ENCODE results near the gene SCARF2.
"Not testable (repeated sequence)": the region's sequence is repeated elsewhere in the genome, so short reads cannot be mapped to it uniquely, and the experiment has no call there.

SCARF2 gene

GRCh38 chr22:20405931-20406685, 31.5 kb downstream of the SCARF2 start:
- DNase-seq: no peak

- DNase-seq: no peak
Observed at GRCh38 chr22:20405291-20405930, 32.2 kb downstream of the SCARF2 start.

- no peak for DNase-seq
Observed at GRCh38 chr22:20404881-20405280, 32.7 kb downstream of the SCARF2 start.

DNA sequence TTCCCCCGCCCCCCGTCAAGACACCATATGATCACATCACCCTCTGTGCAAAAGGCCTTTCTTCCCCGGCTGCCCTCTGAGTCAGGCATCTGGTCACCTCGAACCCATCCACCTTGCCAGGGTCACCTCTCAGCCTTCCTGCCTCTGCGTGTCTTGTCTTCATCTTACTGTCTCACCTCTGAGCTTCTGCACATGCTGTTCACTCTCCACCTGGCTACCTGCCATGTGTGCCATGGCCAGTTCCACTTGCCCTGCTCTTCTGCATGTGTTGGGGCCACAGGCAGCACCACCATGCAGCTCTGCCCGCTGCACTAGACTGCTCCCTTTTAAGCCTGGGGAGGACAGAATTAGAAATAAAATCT, 33.9 kb downstream of the SCARF2 start:
- no peak for DNase-seq

- no peak for DNase-seq
Observed at GRCh38 chr22:20402960-20403778, 34.5 kb downstream of the SCARF2 start.

DNA sequence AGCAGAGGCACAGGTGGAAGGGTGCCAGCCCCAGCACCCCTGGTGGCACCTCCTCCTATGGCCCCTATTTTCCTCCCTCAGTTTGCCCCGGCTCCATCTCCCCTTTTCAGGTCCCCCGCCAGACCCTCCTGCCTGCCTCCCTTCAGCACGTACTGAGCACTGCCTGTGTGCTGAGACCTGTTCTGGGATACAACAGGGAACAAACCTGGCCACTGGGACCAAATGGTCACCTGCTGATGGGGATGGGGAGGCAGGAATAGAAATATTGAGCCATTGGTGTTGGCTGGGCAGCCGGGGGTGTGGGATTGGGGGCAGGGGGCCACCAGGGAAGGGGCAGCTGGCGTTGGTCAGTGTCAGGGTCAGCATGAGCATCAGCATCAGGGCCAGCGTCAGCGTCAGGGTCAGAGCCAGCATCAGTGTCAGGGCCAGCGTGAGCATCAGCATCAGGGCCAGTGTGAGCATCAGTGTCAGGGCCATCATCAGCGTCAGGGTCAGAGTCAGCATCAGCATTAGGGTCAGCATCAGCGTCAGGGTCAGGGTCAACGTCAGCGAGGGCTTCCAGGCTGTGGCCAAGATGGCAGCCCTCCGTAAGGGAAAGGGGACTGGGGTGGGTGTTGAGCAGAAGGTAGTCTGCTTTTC, 36.1 kb downstream of the SCARF2 start:
- DNase-seq: no peak

DNA sequence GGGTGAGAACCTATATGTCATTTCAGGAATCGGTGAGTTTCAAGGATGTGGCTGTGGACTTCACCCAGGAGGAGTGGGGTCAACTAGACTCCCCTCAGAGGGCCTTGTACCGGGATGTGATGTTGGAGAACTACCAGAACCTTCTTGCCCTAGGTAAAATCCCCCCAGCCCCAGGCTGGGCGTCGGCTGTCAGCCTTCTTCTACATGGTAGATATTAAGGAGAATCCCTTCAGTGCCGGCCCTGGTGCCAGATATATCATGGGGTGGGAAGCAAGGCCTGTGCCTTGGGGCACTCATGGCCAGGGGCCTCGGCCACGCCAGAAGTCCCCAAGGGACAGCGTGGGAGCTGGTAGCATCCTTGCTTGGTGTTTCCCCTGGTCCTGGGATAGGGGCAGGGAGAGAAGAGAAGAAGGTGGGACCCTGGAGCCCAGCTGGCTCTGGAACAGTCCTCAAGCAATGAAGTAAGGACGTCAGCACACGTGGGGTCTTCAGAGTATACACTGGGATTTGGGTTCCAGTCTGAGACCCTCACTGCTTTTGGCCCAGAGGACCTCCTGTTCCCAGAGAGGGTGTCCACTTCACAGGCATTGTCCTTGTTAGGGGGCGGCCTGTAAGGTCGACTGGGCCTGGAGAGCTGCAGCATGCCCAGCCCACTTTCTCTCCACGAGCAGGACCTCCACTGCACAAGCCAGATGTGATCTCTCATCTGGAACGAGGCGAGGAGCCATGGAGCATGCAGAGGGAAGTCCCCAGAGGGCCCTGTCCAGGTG, 36.8 kb downstream of the SCARF2 start:
- no peak for DNase-seq

GRCh38 chr22:20399866-20400605, 37.6 kb downstream of the SCARF2 start:
- DNase-seq: no peak

GRCh38 chr22:20398420-20398819, 39.2 kb downstream of the SCARF2 start:
- no peak for DNase-seq

DNA sequence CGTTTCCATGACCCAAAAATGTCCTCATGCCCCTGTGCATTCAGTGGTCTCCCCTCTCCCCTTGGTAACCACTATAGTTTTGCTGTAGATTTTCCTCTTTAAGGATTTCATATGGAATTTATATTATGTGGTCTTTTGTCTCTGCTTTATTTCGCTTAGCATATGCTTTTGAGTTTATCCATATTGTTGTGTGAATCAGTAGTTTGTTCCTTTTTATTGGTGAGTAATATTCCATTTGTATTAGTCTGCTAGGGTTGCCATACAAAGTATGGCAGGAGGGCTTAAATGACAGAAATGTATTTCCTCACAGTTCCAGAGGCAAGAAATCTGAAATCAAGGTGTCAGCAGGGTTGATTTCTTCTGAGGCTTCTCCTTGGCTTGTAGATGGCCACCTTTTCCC, 40.1 kb downstream of the SCARF2 start:
- no peak for DNase-seq

DNA sequence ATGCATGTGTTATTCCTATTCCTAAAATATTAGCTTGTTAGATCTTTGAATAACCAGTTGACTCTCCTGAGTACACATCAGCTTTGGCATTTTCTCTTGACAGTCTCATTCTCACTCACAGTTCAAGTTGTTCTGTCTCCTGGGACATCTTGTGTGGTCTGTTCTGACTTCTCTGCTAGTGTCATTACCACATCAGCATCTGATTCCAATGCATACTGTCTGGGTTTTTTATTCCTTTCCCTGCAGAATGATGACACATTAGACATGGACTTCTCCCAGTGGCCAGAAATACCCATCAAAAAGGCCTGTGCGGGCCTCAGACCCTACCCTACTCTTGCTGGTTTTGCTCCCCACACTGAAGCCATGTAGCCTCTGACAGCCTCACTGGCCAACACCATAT, 41.0 kb downstream of the SCARF2 start:
- DNase-seq: no peak

GRCh38 chr22:20395907-20396287, 41.7 kb downstream of the SCARF2 start:
- DNase-seq: no peak

- no peak for DNase-seq
Observed at GRCh38 chr22:20395181-20395906, 42.3 kb downstream of the SCARF2 start.

- DNase-seq: peak; percentile 59
Observed at GRCh38 chr22:20393705-20394476, 43.7 kb downstream of the SCARF2 start, which contains the start of gene ZNF74. Gene ZNF74, plus strand, starts transcription at chr22:20394151. Its CDS starts 478 bp downstream, at chr22:20394629.

GRCh38 chr22:20392983-20393704, 44.5 kb downstream of the SCARF2 start:
- DNase-seq: no peak

DNA sequence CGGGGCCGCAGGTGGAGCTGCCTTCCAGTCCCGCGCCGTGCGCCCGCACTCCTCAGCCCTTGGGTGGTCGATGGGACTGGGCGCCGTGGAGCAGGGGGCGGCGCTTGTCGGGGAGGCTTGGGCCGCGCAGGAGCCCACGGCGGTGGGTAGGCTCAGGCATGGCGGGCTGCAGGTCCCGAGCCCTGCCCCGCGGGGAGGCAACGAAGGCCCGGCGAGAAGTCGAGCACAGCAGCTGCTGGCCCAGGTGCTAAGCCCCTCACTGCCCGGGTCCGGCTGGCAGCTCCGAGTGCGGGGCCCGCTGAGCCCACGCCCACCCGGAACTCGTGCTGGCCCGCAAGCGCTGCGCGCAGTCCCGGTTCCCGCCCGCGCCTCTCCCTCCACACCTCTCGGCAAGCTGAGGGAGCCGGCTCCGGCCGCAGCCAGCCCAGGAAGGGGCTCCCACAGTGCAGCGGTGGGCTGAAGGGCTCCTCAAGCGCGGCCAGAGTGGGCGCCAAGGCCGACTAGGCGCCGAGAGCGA, 45.2 kb downstream of the SCARF2 start:
- DNase-seq: not testable (repeated sequence)

DNA sequence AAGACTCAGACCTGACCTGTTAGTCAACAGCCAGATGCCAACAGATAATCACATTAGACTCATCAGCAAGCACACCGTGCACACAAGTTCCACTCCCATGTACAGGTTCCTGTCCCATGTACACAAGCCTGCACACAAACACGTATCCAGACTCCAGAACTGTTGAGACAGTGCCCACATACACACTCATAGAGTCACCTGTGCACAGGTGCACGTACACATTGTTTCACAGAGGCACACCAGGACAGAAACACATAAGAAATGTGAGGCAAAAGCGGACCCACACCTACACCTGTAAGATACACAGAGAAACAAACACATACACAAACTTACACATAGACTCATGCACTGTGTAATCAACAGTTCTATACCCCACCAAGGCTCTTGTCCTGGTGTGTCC, 46.4 kb downstream of the SCARF2 start:
- DNase-seq: no peak

- DNase-seq: no peak
Observed at GRCh38 chr22:20390394-20390907, 47.2 kb downstream of the SCARF2 start.

- no peak for DNase-seq
Observed at GRCh38 chr22:20389288-20389687, 48.3 kb downstream of the SCARF2 start.
